ENCODE data around the gene EXOSC2. TPM values are rescaled to one million over a fixed set of nuclear protein-coding genes. Genes with fewer than 3 reads are reported as not detected.
A peak's percentile ranks its signal among the peaks of the same experiment; 100 is the strongest.
"Not testable (repeated sequence)": the region's sequence is repeated elsewhere in the genome, so short reads cannot be mapped to it uniquely, and the experiment has no call there.

Gene EXOSC2
- total RNA-seq, 2 experiments from 2014 or later = 65.0 to 89.9 TPM

DNA sequence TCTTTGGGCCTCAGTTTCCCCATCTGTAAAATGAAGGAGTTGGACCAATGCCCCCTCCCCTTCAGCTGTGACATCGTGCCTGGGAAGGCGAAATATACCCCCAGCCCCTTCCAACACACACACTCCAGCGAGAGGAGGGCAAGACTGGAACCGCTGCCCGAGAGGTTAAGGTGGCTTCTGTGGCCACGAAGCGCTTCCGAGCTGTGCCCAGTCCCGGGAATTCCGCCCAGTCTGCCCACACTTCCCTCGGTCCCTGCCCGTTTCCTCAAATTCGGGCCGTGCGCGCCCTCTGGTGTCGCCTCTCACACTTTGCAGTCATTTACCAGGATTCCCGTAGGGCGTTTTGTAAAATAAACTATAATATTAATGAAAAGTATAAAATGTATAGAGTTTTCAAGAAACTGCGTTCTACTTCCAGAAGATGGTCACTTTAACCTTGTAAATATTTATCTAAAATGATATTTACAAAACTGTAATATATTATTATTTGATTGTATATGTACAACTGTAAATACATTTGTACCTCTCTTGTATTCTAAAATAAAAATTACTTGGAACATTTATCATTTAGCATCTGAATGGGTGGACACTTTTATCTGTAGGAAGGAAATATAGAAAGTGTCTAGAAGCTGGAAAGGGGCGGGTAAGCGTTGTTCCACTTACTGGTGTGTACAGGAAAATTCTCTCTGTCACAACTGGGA lies 11.0 kb upstream of the EXOSC2 start:
- H3K4me2 ChIP-seq (ENCODE audit: low read length) = peak overlapping the region; percentile 93
- H2AFZ ChIP-seq (ENCODE audit: low read length) = peak overlapping the region; percentile 77
- no peaks in the 10 kb centered on the region for H3K79me2 ChIP-seq (ENCODE audit: insufficient read depth, low read depth, low read length)
- H3K4me1 ChIP-seq (ENCODE audit: insufficient read depth, low read length, poor library complexity, severe bottlenecking) = peaks cover 9% of the 10 kb centered on the region
- H3K9me2 ChIP-seq (ENCODE audit: insufficient read depth, low read length) = no peaks in the 10 kb centered on the region
- no peaks in the 10 kb centered on the region for H3K36me3 ChIP-seq (ENCODE audit: insufficient read depth, low read length)
- H3K9me3 ChIP-seq (ENCODE audit: low read length) = no peaks in the 10 kb centered on the region
- no peak overlapping the region for H3K27ac ChIP-seq (ENCODE audit: low read depth, low read length, poor library complexity, severe bottlenecking)
- intact Hi-C loops (cut with micrococcal nuclease; ENCODE audit: unreplicated experiment) = loop anchor here (1.0 kb wide), 1 partner anchor 221 kb away; no protein-coding TSS in a partner anchor
- ChIA-PET POLR2A (interaction anchor here (0.6 to 0.7 kb wide), 2 partner anchors 31 to 108 kb away, joined by 3 to 5 read pairs; no protein-coding TSS in a partner anchor), CTCF (ENCODE audit: unreplicated experiment) (no interaction called here)
- TF ChIP-seq, protein P1, sequence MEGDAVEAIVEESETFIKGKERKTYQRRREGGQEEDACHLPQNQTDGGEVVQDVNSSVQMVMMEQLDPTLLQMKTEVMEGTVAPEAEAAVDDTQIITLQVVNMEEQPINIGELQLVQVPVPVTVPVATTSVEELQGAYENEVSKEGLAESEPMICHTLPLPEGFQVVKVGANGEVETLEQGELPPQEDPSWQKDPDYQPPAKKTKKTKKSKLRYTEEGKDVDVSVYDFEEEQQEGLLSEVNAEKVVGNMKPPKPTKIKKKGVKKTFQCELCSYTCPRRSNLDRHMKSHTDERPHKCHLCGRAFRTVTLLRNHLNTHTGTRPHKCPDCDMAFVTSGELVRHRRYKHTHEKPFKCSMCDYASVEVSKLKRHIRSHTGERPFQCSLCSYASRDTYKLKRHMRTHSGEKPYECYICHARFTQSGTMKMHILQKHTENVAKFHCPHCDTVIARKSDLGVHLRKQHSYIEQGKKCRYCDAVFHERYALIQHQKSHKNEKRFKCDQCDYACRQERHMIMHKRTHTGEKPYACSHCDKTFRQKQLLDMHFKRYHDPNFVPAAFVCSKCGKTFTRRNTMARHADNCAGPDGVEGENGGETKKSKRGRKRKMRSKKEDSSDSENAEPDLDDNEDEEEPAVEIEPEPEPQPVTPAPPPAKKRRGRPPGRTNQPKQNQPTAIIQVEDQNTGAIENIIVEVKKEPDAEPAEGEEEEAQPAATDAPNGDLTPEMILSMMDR (conservative IDR thresholded peaks at IDR 0.05; ENCODE audit: low read length) = peak; percentile 90
- TF ChIP-seq EZH2phosphoT487 (IDR thresholded peaks at IDR 0.05; ENCODE audit: borderline replicate concordance, low read depth, low read length) = no peak
- H4K20me1 ChIP-seq (ENCODE audit: insufficient read depth, low read length) = no peaks in the 10 kb centered on the region
- H3K4me3 ChIP-seq (ENCODE audit: low read depth, low read length, poor library complexity, severe bottlenecking) = peak overlapping the region; percentile 72
- no TSS peak for BruUV-seq (replicated peaks)
- peak; percentile 59 for DNase-seq (ENCODE audit: low spot score)

DNA sequence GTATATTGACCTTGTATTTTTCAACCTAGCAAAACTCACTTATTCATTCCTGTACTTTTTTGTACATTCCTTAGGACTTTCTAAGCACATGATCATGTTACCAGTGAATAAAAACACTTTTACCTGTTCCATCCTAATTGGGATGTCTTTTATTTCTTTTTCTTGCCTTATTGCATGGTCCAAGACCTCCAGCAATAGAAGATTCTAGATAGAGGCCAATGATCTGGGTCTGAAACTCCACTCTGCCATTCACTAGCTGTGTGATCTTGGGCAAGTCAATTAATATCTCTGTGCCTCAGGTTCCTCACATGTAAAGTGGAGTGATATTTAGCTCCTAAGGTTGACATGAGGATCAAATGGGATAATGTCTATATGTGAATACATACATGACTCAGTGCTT lies 8.5 kb upstream of the EXOSC2 start:
- no TSS peak for BruUV-seq (replicated peaks)
- Histone ChIP-seq H3K4me2 (ENCODE audit: low read length) (no peak overlapping the region), H2AFZ (ENCODE audit: low read length) (no peak overlapping the region), H3K4me1 (ENCODE audit: insufficient read depth, low read length, poor library complexity, severe bottlenecking) (peaks cover 18% of the 10 kb centered on the region), H3K36me3 (ENCODE audit: insufficient read depth, low read length) (no peaks in the 10 kb centered on the region), H3K9me2 (ENCODE audit: insufficient read depth, low read length) (no peaks in the 10 kb centered on the region), H4K20me1 (ENCODE audit: insufficient read depth, low read length) (no peaks in the 10 kb centered on the region), H3K4me3 (ENCODE audit: low read depth, low read length, poor library complexity, severe bottlenecking) (no peak overlapping the region), H3K9me3 (ENCODE audit: low read length) (no peaks in the 10 kb centered on the region), H3K79me2 (ENCODE audit: insufficient read depth, low read depth, low read length) (no peaks in the 10 kb centered on the region), H3K27ac (ENCODE audit: low read depth, low read length, poor library complexity, severe bottlenecking) (no peak overlapping the region)
- intact Hi-C loops (cut with micrococcal nuclease; ENCODE audit: unreplicated experiment) = no loop called here
- no peak for DNase-seq (ENCODE audit: low spot score)
- ChIA-PET CTCF (ENCODE audit: unreplicated experiment) (no interaction called here), POLR2A (no interaction called here)
- TF ChIP-seq EZH2phosphoT487 (IDR thresholded peaks at IDR 0.05; ENCODE audit: borderline replicate concordance, low read depth, low read length) = no peak
- TF ChIP-seq, protein P1 (conservative IDR thresholded peaks at IDR 0.05; ENCODE audit: low read length) = no peak

DNA sequence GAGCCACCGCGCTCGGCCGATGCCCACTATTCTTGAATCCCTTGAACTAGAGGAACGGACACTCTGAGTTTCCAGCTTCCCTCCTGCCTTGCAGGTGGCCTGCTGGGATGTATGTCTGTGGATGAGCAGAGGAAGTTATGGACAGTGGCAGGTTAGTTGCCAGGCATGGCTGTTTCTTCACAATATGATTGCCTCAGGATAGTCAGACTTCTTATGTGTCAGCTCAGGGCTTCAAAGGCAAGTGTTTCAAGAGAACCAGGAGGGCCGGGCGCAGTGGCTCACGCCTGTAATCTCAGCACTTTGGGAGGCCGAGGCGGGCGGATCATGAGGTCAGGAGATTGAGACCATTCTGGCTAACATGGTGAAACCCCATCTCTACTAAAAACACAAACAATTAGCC lies 7.6 kb upstream of the EXOSC2 start:
- H4K20me1 ChIP-seq (ENCODE audit: insufficient read depth, low read length); intact Hi-C loops (cut with micrococcal nuclease; ENCODE audit: unreplicated experiment); H3K4me2 ChIP-seq (ENCODE audit: low read length); H2AFZ ChIP-seq (ENCODE audit: low read length); CTCF ChIA-PET (ENCODE audit: unreplicated experiment); H3K9me3 ChIP-seq (ENCODE audit: low read length); BruUV-seq (replicated peaks); H3K36me3 ChIP-seq (ENCODE audit: insufficient read depth, low read length); DNase-seq (ENCODE audit: low spot score); H3K4me3 ChIP-seq (ENCODE audit: low read depth, low read length, poor library complexity, severe bottlenecking); H3K9me2 ChIP-seq (ENCODE audit: insufficient read depth, low read length); H3K27ac ChIP-seq (ENCODE audit: low read depth, low read length, poor library complexity, severe bottlenecking); H3K79me2 ChIP-seq (ENCODE audit: insufficient read depth, low read depth, low read length): not testable (repeated sequence)
- H3K4me1 ChIP-seq (ENCODE audit: insufficient read depth, low read length, poor library complexity, severe bottlenecking) = peaks cover 23% of the 10 kb centered on the region
- POLR2A ChIA-PET = interaction anchor here (0.7 kb wide), 2 partner anchors 140 to 1997 kb away, joined by 5 to 6 read pairs; no protein-coding TSS in a partner anchor

Data from OCI-LY7 (cell line).